Erythroblast (primary cell): ENCODE measurements around the gene SWI5.

ENCODE experiments used
- DNase-seq, 2 experiments: peaks; one replicate each; lab custom pipeline; 2025; lab: John Stamatoyannopoulos, UW
- GATA1 ChIP-seq: IDR thresholded peaks from 2 replicates; pipeline ENCODE4 v1.6.1; 2011; ENCODE audit warnings: low read depth, mild to moderate bottlenecking, control low read depth, low read length, moderate library complexity
- POLR2A ChIP-seq: IDR thresholded peaks from 2 replicates; pipeline ENCODE4 v1.6.1; 2011; ENCODE audit warnings: mild to moderate bottlenecking, low read length

Gene SWI5

DNA sequence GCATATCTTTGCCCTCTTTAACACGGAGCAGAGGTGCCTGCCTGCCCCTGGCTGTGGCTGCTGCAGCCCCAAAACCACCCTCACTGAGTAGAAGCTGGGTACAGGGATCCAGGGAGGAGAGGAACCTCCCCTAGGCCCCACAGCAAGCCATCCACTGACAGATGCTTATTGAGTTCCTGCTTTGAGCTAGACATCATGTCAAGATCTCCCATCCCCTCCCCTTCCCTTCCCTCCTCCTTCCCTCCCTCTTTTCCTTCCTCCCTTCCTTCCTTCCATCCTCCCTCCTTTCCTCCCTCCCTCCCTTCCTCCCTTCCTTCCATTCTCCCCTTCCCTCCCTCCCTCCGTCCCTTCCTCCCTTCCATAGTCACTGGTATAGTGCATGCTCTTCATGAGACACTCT is 29.6 kb upstream of the SWI5 start:
- TF ChIP-seq GATA1 (no peak), POLR2A (no peak)

DNA sequence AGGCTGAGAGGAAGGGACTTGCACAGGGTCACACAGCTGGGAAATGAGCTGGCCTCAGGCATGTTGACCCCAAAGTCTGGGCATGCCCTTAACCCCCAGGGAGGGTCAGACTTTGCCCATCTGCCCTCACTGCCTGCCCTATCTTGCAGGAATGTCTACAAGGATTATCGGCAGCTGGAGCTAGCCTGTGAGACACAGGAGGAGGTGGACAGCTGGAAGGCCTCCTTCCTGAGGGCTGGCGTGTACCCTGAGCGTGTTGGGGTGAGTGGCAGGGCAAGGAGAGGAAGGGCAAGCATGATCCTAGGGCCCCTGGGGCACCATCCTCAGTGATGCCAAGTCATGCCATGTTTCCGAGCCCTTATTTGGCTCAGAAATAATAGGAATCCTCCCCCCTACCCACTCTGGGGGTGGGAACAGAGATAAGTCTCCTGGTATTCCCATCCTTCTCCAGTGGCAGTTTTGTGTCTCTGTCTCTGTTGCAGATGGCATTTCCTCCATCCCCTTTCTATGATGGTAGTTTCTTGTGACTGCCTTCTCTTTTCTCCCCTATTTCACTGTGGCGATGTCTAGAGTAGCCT is 28.8 kb upstream of the SWI5 start:
- no peak for DNase-seq
- TF ChIP-seq GATA1, result no peak
- no peak for TF ChIP-seq POLR2A

More for the DNA sequence above, 29.6 kb upstream of the SWI5 start:
- no peak for DNase-seq

DNA sequence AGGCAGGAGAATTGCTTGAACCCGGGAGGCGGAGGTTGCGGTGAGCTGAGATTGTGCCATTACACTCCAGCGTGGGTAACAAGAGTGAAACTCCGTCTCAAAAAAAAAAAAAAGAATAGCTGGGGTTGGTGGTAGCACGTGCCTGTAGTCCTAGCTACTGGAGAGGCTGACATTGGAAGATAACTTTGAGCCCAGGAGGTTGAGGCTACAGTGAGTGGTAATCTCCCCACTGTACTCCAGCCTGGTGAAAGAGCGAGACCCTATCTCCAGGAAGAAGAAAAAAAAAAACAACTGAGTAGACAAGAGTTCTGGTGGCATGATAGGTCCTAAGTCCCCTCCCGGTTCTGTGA is 26.5 kb upstream of the SWI5 start:
- DNase-seq, result peak; percentile 62 to 87
- TF ChIP-seq GATA1, result no peak
- no peak for TF ChIP-seq POLR2A

GRCh38 chr9:128249908-128250838 is 25.9 kb upstream of the SWI5 start:
- no peak for TF ChIP-seq GATA1
- TF ChIP-seq POLR2A, result no peak
- DNase-seq, result peak; percentile 92 to 97

DNA sequence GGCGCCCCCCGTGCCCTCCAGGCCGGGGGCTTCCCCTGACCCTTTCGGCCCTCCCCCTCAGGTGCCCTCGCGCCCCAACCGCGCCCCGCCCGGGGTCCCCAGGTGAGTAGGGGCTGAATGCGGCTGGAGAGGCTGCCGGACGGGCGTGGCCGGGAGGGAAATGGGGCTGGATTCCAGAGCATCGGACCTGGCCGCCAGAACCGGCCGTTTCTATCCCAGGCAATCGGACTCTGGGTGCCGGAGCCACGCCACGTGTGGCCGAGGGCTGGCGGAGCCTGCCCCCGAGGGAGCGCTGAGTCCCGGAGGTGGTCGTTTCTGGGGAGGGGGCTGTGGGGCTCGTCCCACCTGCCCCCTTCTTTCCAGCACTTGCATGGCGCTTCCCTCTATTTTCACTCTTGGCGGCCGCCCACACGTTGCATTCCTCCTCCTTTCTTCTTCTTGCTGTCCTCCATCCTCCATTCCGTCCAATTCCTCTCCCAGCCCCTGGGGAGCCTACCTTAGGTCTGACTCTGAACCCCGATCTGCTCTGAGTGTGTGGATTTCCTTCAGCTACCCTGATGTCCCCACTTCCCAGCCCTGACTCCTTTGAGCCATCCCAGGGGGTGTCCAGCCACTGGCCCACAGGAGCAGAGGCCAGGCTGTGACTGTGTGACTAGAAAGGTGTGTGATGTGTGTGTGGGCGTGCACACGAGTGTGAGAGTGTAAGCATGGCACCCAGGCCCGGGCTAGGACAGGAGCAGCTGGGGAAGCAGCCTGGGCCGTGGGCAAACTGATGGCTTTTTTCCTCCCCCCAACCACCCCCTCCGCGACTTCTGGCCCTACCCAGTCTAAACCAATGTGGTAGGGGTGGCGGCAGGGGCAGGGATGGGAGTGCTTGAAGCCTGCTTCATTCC is 25.0 kb upstream of the SWI5 start:
- TF ChIP-seq POLR2A (no peak), GATA1 (no peak)
- no peak for DNase-seq

DNA sequence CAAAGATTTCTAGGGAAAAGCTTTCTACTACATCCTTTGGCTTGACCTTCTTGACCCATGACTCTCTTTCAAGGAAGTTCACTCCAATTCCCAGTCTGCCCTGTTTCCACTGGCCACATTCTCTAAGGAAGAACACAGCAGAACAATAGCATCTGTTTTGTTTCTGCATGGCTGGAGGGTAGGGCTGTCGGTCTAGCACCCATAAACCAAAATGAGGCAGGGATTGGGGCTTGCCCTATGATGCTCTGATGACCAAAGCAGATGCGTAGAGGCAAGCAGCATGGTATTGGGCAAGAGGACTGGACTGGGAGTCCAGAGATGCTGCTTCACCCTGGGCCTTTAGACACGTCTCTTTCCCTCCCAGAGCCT is 24.4 kb upstream of the SWI5 start:
- DNase-seq, result no peak
- TF ChIP-seq GATA1 (no peak), POLR2A (no peak)

DNA sequence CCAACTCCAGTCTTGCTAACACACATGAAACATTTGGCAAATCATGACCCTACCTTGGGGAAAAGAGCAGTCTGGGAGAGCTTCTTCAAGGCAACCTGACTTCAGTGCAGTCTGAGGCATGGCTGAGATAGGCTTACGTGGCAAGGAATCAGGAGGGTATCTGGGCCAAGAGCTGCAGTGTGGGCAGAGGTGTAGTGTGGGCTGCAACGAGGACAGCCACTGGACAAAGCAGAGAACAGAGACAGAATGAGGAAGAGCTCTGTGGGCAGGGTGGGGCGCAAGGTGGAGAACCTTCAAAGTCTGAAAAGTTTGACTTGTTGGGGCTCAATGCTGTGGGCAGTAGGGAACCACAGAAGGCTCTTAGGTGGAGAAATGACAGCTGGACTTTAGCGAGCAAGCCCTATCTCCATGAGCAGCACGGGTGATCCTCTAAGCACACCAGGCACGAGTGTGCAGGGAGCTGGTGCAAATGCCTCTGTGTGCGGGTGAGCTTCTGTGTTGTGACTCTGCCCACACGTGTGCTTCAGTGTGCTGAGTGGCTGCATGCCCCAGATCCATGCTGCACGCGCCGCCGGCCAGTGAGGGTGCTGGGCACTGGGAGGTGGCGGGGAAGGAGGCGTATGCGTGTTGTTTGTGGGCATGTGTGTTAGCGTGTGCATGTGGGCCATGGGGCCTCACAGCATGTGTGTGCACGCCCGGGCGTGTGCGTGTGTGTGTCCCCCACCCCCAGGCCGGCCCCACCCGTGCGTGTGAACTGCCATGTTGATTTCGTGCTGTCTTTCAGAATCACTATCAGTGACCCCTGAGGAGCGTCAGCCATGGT is 23.5 kb upstream of the SWI5 start:
- no peak for TF ChIP-seq POLR2A
- TF ChIP-seq GATA1, result no peak

GRCh38 chr9:128253140-128253990 is 22.7 kb upstream of the SWI5 start:
- DNase-seq, result no peak
- no peak for TF ChIP-seq GATA1
- no peak for TF ChIP-seq POLR2A

More for the DNA sequence above, 23.5 kb upstream of the SWI5 start:
- peak in 1 of 2 experiments; percentile 21 for DNase-seq

DNA sequence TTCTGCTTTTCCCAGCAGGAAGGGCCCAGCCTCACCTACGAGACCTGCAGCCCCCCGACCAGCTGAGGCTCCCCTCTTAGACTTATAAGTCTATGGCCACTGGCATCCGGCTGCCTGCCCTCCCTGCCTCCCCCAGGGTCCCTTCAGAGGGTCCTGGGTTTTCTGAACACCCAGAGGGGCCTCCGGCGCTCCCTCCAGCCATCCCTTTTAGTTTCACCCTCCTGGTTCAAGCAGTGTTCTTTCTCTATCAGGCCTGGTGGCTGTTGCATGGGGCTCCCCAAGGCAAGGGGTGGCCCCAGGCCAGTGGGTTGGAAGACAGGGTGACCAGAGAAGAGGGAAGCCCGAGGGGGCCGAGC is 22.1 kb upstream of the SWI5 start:
- TF ChIP-seq POLR2A (no peak), GATA1 (no peak)
- DNase-seq, result no peak

DNA sequence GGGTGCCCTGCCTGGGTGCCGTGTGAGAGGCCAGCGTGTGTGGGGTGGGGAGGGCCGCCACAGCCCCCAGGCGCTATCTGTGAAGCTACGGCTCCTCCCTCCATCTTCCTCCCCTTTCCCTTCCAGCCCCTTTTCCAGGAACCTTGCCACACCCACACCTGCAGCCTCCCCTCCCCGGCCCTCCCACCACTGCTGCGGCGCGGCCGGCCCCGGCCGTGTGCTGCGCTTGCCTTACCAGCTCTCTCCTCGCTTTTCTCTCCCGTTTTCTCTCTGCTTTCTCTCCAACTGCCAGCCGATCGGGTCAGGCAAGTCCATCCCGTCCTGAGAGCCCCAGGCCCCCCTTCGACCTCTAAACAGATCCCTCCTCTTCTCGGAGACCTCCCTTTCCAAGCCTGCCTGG is 21.7 kb upstream of the SWI5 start:
- no peak for DNase-seq
- TF ChIP-seq POLR2A, result no peak
- TF ChIP-seq GATA1, result no peak

DNA sequence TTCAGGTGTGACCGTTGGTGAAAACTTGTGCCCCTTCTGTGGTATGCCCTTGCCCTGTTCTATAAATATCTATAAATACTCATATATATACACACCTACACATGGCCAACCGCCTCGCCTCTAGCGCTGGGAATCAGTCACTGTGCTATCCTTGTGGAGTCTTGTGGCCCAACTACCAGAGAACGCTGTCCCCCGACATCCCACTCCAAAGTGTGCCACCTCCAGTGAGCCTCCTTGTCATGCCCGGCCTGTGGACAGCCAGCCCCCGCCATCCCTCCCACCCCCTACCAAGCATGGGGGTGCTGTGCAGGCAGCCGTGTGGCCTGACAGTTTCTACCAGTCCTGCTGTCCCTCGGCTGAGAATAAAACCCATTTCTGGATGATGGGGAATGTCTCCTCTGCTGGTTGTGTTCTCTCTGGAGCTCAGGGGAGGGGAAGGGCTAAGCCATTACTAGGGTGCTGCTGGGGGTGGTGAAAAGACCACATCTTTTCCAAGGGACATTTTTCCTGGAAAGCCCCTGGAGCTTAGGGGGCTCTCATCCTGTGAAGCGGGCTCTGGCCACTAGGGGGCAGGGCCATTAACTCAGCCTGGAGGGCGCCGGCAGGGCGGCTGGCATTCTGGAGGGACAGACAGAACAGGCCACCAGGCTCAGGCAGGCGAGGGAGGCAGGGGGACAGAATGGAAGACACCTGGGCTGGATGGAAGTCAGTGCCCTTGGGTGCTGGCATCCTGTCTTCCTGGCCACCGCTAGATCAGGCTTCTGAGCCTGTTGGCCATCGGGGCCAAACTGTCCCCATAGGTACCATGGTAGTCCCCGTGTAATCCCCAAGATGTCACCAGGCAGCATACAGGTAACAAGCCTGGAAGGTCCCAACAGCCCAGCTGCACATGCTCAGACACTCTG is 21.0 kb upstream of the SWI5 start:
- TF ChIP-seq GATA1, result no peak
- TF ChIP-seq POLR2A, result no peak
- peak; percentile 61 to 75 for DNase-seq
